ENCODE data around the gene SRP14.
A peak's percentile ranks its signal among the peaks of the same experiment; 100 is the strongest.
"Not testable (repeated sequence)": the region's sequence is repeated elsewhere in the genome, so short reads cannot be mapped to it uniquely, and the experiment has no call there.

SRP14 gene

GRCh38 chr15:40082195-40082883, 43.4 kb upstream of the SRP14 start:
- peak overlapping the region; percentile 50 for H3K4me3 ChIP-seq (ENCODE audit: low read depth, low read length)
- no peak for TF ChIP-seq CTCF (IDR thresholded peaks at IDR 0.05; ENCODE audit: low read depth, low read length)
- TF ChIP-seq MAX (IDR thresholded peaks at IDR 0.05; ENCODE audit: low read depth, low read length) = no peak
- TF ChIP-seq POLR2A (IDR thresholded peaks at IDR 0.05; ENCODE audit: extremely low read depth, insufficient read length) = no peak
- no peak for TF ChIP-seq MYC (IDR thresholded peaks at IDR 0.05; ENCODE audit: low read depth, low read length)
- no peak for DNase-seq (ENCODE audit: low read depth)

DNA sequence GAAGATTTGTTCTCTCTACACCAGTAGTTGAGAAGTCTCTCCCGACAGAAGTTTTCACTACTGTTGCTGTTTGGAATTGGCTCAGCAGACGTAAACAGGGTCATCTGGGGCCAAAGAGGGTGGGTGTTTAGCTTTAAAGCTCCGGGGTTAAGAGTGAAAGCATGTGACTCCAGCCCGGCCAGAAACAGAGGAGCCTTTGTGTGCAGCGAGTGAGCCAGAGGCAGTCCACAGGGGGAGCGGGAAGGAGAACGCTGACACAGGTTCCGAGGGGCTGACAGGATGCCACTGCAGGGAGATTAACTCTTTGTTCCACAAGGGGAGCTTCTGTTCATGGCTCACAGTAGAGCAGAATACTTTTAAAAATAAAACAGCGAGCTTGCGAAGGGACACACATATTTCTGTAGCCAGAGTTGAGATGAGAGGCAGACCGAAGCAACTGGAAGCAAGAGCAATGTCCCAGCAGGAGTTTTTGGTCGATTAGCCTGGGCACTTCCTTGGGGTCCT, 42.8 kb upstream of the SRP14 start:
- peak; percentile 74 for DNase-seq (ENCODE audit: low read depth)
- peak overlapping the region; percentile 50 for H3K4me3 ChIP-seq (ENCODE audit: low read depth, low read length)
- peak; percentile 30; the same call in 1 of the 2 replicates for TF ChIP-seq MAX (IDR thresholded peaks at IDR 0.05; ENCODE audit: low read depth, low read length)
- no peak for TF ChIP-seq POLR2A (IDR thresholded peaks at IDR 0.05; ENCODE audit: extremely low read depth, insufficient read length)

- DNase-seq (ENCODE audit: low read depth) = no peak
- H3K4me3 ChIP-seq (ENCODE audit: low read depth, low read length) = peak overlapping the region; percentile 50
- TF ChIP-seq MAX (IDR thresholded peaks at IDR 0.05; ENCODE audit: low read depth, low read length) (no peak), POLR2A (IDR thresholded peaks at IDR 0.05; ENCODE audit: extremely low read depth, insufficient read length) (no peak), MYC (IDR thresholded peaks at IDR 0.05; ENCODE audit: low read depth, low read length) (no peak), CTCF (IDR thresholded peaks at IDR 0.05; ENCODE audit: low read depth, low read length) (no peak)
Observed at GRCh38 chr15:40080847-40081246, 41.9 kb upstream of the SRP14 start.

DNA sequence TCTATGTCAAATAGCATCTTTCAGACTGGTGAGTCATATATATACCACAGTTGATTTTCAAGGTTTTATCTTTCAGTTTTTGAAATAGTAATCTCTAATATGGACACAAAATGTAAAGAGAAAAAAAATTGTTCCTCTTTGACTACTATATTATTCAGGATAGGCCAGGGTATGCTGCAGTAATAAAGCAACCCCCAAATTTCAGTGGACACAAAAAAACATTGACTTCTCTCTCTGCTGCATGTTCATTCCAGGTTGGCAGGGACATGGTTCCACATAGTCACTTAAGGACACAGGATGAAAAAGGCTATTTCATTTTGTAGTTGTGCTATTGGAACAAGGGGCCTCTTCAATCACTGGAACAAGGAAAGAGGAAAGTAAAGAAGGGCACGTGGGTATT, 41.1 kb upstream of the SRP14 start:
- DNase-seq (ENCODE audit: low read depth) = no peak
- H3K4me3 ChIP-seq (ENCODE audit: low read depth, low read length) = no peak overlapping the region
- TF ChIP-seq POLR2A (IDR thresholded peaks at IDR 0.05; ENCODE audit: extremely low read depth, insufficient read length) (no peak), MYC (IDR thresholded peaks at IDR 0.05; ENCODE audit: low read depth, low read length) (no peak), MAX (IDR thresholded peaks at IDR 0.05; ENCODE audit: low read depth, low read length) (no peak), CTCF (IDR thresholded peaks at IDR 0.05; ENCODE audit: low read depth, low read length) (no peak)

DNA sequence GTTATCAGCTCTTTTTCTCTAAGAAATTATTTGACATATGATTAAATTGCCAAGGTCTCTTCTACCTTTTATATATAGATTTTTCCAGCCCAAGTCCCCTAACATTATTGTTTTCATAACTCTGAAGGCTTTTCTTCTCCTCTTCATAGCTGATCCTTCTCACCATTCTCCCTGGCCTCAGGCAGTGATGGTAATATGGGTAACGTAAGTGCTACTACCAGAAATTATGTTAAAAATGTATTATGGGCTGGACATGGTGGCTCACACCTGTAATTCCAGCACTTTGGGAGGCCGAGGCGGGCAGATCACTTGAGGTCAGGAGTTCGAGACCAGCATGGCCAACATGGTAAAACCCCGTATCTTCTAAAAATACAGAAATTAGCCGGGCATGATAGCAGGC, 40.5 kb upstream of the SRP14 start:
- H3K4me3 ChIP-seq (ENCODE audit: low read depth, low read length) = no peak overlapping the region
- no peak for DNase-seq (ENCODE audit: low read depth)
- TF ChIP-seq MYC (IDR thresholded peaks at IDR 0.05; ENCODE audit: low read depth, low read length) = no peak
- TF ChIP-seq CTCF (IDR thresholded peaks at IDR 0.05; ENCODE audit: low read depth, low read length) = no peak
- no peak for TF ChIP-seq MAX (IDR thresholded peaks at IDR 0.05; ENCODE audit: low read depth, low read length)
- TF ChIP-seq POLR2A (IDR thresholded peaks at IDR 0.05; ENCODE audit: extremely low read depth, insufficient read length) = no peak

DNA sequence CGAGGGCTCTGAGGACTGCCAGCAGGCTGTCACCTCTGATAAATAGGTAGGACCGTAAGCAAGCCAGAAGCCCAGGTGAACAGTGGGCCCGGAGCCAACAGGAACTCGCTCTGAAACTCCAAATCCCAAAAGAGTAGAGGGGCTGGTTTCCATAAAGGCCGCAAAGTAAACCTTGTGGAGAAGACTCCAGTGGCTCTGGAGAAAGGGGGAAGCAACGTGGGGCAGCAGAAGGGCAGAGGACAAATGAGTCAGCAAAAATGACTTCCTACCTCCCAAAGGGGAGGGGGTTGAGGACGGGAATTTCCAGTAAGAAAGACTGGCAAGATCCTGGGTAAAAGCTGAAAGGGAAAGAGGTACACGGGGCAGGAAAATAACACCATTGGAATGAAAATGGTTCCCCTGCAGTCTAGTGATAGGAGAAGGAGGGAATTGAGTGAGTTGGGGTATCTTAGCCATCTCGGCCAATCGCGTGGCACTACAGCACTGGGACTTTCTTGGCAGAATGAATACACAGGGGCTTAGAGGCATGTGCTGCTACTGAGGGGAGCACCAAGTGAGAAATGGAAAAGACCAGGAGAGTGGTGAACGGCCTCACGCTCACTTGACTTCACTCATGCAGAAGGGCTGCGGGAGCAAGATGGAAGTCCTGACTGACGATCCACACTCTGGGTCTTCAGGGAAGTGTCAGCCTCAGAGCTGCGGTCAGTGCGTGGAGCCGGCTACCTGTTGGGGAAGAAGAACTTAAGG, 36.5 kb upstream of the SRP14 start:
- TF ChIP-seq CTCF (IDR thresholded peaks at IDR 0.05; ENCODE audit: low read depth, low read length) (no peak), POLR2A (IDR thresholded peaks at IDR 0.05; ENCODE audit: extremely low read depth, insufficient read length) (no peak), MAX (IDR thresholded peaks at IDR 0.05; ENCODE audit: low read depth, low read length) (no peak), MYC (IDR thresholded peaks at IDR 0.05; ENCODE audit: low read depth, low read length) (no peak)
- H3K4me3 ChIP-seq (ENCODE audit: low read depth, low read length) = no peak overlapping the region
- peak; percentile 46 for DNase-seq (ENCODE audit: low read depth)

GRCh38 chr15:40074656-40075055, 35.7 kb upstream of the SRP14 start:
- H3K4me3 ChIP-seq (ENCODE audit: low read depth, low read length); DNase-seq (ENCODE audit: low read depth): not testable (repeated sequence)

DNA sequence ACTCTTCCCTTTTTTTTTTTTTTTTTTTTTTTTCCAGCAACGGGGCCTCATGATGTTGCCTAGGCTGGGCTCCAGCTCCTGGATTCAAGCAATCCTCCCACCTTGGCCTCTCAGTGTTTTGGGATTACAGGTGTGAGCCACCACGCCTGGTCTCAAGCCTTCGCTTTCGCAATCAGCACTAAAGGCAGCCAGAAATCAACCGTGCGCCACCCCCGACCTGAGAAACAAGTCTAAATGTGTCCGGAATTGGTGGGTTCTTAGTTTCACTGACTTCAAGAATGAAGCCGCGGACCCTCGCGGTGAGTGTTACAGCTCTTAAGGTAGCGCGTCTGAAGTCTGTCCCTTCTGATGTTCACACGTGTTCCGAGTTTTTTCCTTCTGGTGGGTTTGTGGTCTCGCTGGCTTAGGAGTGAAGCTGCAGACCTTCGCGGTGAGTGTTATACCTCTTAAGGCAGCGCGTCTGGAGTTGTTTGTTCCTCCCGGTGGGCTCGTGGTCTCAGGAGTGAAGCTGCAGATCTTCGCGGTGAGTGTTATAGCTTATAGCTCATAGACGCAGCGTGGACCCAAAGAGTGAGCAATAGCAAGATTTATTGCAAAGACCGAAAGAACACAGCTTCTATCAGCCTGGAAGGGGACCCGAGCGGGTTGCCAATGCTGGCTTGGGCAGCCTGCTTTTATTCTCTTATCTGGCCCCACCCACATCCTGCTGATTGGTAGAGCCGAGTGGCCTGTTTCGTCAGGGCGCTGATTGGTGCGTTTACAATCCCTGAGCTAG, 34.9 kb upstream of the SRP14 start:
- not testable (repeated sequence) for DNase-seq (ENCODE audit: low read depth); H3K4me3 ChIP-seq (ENCODE audit: low read depth, low read length)

All from NB4 (cell line).